Upper lobe of left lung (tissue), 6 donors: ENCODE results near the gene PPM1H. TPM values are rescaled to one million over a fixed set of nuclear protein-coding genes. Genes with fewer than 3 reads are reported as not detected.

ENCODE experiments used
- ATAC-seq, 2 donors: fragments of 200-7000 bp; cut with Tn5 transposase; one replicate each; pipeline ENCODE4 v1.9.1; 2022; ENCODE audit warnings: mild to moderate bottlenecking in 2 of 2, moderate library complexity in 2 of 2; ENCODE audit not compliant: low FRiP score in 2 of 2
- DNase-seq, 2 donors: peaks; one replicate each; pipeline ENCODE4 v3.0.0-alpha.2; 2019 to 2020
- H3K27ac ChIP-seq, 4 donors: fragments of 200-600 bp; sonication (generic); one replicate each; pipeline ENCODE4 v1.5.1; 2016 to 2019
- H3K27me3 ChIP-seq, 4 donors: fragments of 200-600 bp; sonication (generic); one replicate each; pipeline ENCODE4 v1.5.1; 2017 to 2019
- H3K36me3 ChIP-seq, 4 donors: fragments of 200-600 bp; sonication (generic); one replicate each; pipeline ENCODE4 v1.5.1; 2016 to 2019
- H3K4me1 ChIP-seq, 4 donors: fragments of 200-600 bp; sonication (generic); one replicate each; pipeline ENCODE4 v1.5.1; 2018 to 2019
- H3K4me3 ChIP-seq, 4 donors: fragments of 200-600 bp; sonication (generic); one replicate each; pipeline ENCODE4 v1.5.1; 2017 to 2019; ENCODE audit warnings: mild to moderate bottlenecking in 2 of 4, moderate library complexity in 1 of 4
- H3K9me3 ChIP-seq, 4 donors: fragments of 200-600 bp; sonication (generic); one replicate each; pipeline ENCODE4 v1.5.1; 2018 to 2019
- EP300 ChIP-seq, 4 donors: sonication (generic); formaldehyde crosslinking; IDR thresholded peaks; one replicate each; pipeline ENCODE4 v1.5.1; 2017; ENCODE audit warnings: antibody characterized with exemption in 4 of 4, control low read depth in 2 of 4
- POLR2A ChIP-seq, 4 donors: fragments of 450-650 bp; IDR thresholded peaks; one replicate each; pipeline ENCODE4 v1.5.1; 2016 to 2017; ENCODE audit warnings: antibody characterized with exemption in 4 of 4, mild to moderate bottlenecking in 2 of 4
- POLR2AphosphoS5 ChIP-seq, 2 donors: sonication (generic); formaldehyde crosslinking; IDR thresholded peaks; one replicate each; pipeline ENCODE4 v1.5.1; 2017; ENCODE audit warnings: antibody characterized with exemption in 2 of 2
- whole genome bisulfite sequencing, 2 donors: methylation state at CpG; one replicate each; pipeline ENCODE4 v1.1.5; 2017 to 2018; 5-methylcytosine and 5-hydroxymethylcytosine counted together
- total RNA-seq, 6 donors: library from RNA; depleted of rRNA in 4 of 6; stranded (reverse); fragments of >200 nt in 4 of 6; gene quantifications; one replicate each; pipeline versions ENCODE4 v1.1.0 to v1.2.1, GENCODE V29; 2016 to 2021
- TF ChIP-seq, protein P1 (sequence below), 6 experiments: fragments of 450-650 bp in 4 of 6; fragments of 200-600 bp in 2 of 6; sonication (generic) in 2 of 6; IDR thresholded peaks; one replicate each; pipeline ENCODE4 v1.5.1; 2016 to 2019; ENCODE audit warnings: antibody characterized with exemption in 6 of 6
- donor health status: DM: no; HTN: no; CAD: no; lungs with moderate emphysema.
- donor health status: DM: no; HTN: yes; CAD: no; lungs with severe emphysema.

The PPM1H gene
- total RNA-seq, 6 donors from 2014 or later = 4.2 to 14.2 (median 8.4) TPM

DNA sequence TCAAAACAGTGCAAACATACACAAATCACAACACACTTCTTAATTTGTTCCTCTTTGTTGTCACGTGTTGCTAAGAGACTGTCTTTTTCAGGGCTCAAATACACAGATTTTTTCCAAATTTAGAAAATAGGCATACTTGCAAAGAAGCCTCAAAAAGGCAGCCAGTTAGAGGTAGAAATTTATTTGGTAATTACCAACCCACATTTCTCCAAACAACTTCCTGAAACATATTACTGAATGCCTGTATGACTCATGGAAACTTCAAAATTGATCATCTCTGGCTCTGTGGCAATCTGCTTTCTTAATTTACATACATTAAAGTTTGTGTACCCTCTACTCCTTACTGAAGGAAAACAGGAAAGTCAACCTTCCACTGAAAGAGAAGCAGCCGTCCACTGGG, 36.4 kb downstream of the PPM1H start:
- H3K9me3 ChIP-seq = no peaks in the 10 kb centered on the region
- no peaks in the 10 kb centered on the region for H3K27me3 ChIP-seq
- DNase-seq (no peak), ATAC-seq (no peak)
- no peak overlapping the region for H3K27ac ChIP-seq
- no peaks in the 10 kb centered on the region for H3K36me3 ChIP-seq
- peaks cover 0 to 8% (median 3%) of the 10 kb centered on the region in 4 donors for H3K4me1 ChIP-seq
- H3K4me3 ChIP-seq = no peak overlapping the region
- TF ChIP-seq EP300 (IDR thresholded peaks at IDR 0.05) (no peak), POLR2AphosphoS5 (IDR thresholded peaks at IDR 0.05) (no peak), POLR2A (IDR thresholded peaks at IDR 0.05) (no peak)
- TF ChIP-seq, protein P1, sequence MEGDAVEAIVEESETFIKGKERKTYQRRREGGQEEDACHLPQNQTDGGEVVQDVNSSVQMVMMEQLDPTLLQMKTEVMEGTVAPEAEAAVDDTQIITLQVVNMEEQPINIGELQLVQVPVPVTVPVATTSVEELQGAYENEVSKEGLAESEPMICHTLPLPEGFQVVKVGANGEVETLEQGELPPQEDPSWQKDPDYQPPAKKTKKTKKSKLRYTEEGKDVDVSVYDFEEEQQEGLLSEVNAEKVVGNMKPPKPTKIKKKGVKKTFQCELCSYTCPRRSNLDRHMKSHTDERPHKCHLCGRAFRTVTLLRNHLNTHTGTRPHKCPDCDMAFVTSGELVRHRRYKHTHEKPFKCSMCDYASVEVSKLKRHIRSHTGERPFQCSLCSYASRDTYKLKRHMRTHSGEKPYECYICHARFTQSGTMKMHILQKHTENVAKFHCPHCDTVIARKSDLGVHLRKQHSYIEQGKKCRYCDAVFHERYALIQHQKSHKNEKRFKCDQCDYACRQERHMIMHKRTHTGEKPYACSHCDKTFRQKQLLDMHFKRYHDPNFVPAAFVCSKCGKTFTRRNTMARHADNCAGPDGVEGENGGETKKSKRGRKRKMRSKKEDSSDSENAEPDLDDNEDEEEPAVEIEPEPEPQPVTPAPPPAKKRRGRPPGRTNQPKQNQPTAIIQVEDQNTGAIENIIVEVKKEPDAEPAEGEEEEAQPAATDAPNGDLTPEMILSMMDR (IDR thresholded peaks at IDR 0.05) = no peak
- 63 to 66% methylated on average over 2 of the region's 2 CpGs for WGBS, 2 donors

DNA sequence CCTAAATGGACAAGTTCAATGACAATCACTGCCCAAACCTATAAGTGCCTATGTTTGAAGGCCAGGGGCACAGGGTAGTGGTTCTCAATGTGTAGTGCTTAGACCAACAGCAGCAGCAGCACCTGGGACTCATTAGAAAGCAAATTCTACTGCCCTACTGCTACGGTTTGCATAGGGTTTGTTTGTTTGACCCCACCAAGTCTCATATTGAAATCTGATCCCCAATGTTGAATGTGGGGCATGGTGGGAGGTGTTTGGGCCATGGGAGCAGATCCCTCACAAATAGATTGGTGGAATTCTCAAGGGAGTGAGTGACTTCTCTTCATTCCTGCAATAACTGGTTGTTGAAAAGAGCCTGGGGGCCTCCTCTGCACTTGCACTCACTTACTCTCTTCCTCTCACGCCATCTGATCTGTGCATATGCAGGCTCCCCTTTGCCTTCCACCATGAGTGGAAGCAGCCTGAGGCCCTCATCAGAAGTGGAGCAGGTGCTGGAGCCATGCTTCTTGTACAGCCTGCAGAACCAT, 39.5 kb downstream of the PPM1H start:
- H3K9me3 ChIP-seq = no peaks in the 10 kb centered on the region
- ATAC-seq = no peak
- no peaks in the 10 kb centered on the region for H3K36me3 ChIP-seq
- peaks cover 0 to 5% (median 2%) of the 10 kb centered on the region in 4 donors for H3K4me1 ChIP-seq
- H3K27ac ChIP-seq = no peak overlapping the region
- H3K27me3 ChIP-seq = no peaks in the 10 kb centered on the region
- 93 to 97% methylated on average over 2 of the region's 2 CpGs for WGBS, 2 donors
- DNase-seq = no peak
- H3K4me3 ChIP-seq = no peak overlapping the region
- TF ChIP-seq EP300 (IDR thresholded peaks at IDR 0.05) (no peak), POLR2AphosphoS5 (IDR thresholded peaks at IDR 0.05) (no peak), POLR2A (IDR thresholded peaks at IDR 0.05) (no peak)
- TF ChIP-seq, protein P1 (IDR thresholded peaks at IDR 0.05) = no peak

DNA sequence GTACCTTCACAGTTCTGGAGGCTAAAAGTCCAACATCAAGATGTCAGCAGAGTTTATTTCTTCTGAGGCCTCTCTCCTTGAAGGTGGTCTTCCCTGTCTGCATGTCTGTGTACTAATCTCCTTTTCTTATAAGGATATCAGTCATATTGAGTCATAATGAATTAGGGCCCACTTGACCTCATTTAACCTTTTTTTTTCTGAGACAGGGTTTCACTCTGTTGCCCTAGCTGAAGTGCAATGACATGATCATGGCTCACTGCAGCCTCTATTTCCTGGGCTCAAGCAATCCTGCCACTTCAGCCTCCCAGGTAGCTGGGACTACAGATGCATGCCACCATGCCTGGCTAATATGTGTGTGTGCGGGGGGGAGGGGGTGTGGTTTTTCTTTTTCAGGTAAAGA, 41.7 kb downstream of the PPM1H start:
- 100% methylated on average over 1 of the region's 1 CpG for WGBS, 2 donors
- no peaks in the 10 kb centered on the region for H3K36me3 ChIP-seq
- no peak overlapping the region for H3K27ac ChIP-seq
- no peaks in the 10 kb centered on the region for H3K9me3 ChIP-seq
- H3K27me3 ChIP-seq = no peaks in the 10 kb centered on the region
- ATAC-seq = no peak
- H3K4me3 ChIP-seq = no peak overlapping the region
- H3K4me1 ChIP-seq = peaks cover 0 to 4% (median 0%) of the 10 kb centered on the region in 4 donors
- DNase-seq = no peak
- TF ChIP-seq, protein P1 (IDR thresholded peaks at IDR 0.05) = no peak
- no peak for TF ChIP-seq POLR2A (IDR thresholded peaks at IDR 0.05)
- no peak for TF ChIP-seq POLR2AphosphoS5 (IDR thresholded peaks at IDR 0.05)
- TF ChIP-seq EP300 (IDR thresholded peaks at IDR 0.05) = no peak

DNA sequence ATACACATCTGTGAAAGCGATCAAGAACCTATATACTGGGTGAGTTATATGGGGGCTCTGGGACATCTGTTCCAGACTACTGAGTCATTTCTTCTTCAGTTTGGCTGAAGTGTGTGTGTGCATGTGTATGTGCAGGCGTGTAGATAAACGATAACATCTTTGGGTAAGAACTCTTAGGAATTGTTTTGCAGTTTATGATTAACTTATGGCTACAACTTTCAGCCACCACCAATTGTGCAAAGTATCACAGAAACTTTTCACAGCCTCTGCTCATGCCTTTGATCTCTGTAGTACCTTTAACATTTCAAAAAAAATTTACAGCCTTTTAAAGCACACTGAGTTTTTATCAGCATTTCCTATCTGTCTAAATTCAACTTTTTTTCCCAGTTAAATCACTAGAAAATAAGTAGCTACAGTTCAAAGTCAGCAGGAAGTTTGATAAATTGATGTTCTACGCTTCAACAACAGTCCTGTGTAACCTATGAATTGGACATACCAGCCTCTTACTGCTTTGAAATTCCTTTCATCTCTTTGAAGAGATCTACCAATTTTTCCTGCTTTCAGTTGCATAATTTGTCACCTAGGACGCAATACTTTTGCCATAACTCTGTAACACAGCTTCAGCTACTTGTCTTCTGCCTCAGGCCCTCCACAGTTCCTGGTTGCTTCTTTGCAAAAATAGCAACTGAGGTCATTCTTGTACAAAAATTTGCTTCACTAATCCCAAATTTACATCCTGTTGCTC, 43.0 kb downstream of the PPM1H start:
- peaks cover 0 to 4% (median 0%) of the 10 kb centered on the region in 4 donors for H3K4me1 ChIP-seq
- WGBS, 2 donors = 53 to 66% methylated on average over 5 of the region's 5 CpGs
- no peak overlapping the region for H3K4me3 ChIP-seq
- H3K9me3 ChIP-seq = no peaks in the 10 kb centered on the region
- DNase-seq = no peak
- H3K27ac ChIP-seq = no peak overlapping the region
- TF ChIP-seq POLR2A (IDR thresholded peaks at IDR 0.05) = no peak
- no peak for TF ChIP-seq EP300 (IDR thresholded peaks at IDR 0.05)
- no peak for TF ChIP-seq POLR2AphosphoS5 (IDR thresholded peaks at IDR 0.05)
- TF ChIP-seq, protein P1 (IDR thresholded peaks at IDR 0.05) = no peak
- H3K27me3 ChIP-seq = no peaks in the 10 kb centered on the region
- peak in 1 of 2 donors; percentile 19 for ATAC-seq
- no peaks in the 10 kb centered on the region for H3K36me3 ChIP-seq
